Activated CD4-positive, CD25-positive, alpha-beta regulatory T cell treated with anti-CD3 and anti-CD28 coated beads, Interleukin-2, amount 50 U/mL, for 24 hours (primary cell): ENCODE measurements around the gene BLACAT1.
"Not testable (repeated sequence)": the region's sequence is repeated elsewhere in the genome, so short reads cannot be mapped to it uniquely, and the experiment has no call there.

ENCODE experiments used
- ATAC-seq, 2 donors: fragments of 150-1000 bp; cut with Tn5 transposase; one replicate each; pipeline ENCODE4 v1.10.0; 2021; ENCODE audit warnings: mild to moderate bottlenecking in 1 of 2, moderate library complexity in 1 of 2

Gene BLACAT1

DNA sequence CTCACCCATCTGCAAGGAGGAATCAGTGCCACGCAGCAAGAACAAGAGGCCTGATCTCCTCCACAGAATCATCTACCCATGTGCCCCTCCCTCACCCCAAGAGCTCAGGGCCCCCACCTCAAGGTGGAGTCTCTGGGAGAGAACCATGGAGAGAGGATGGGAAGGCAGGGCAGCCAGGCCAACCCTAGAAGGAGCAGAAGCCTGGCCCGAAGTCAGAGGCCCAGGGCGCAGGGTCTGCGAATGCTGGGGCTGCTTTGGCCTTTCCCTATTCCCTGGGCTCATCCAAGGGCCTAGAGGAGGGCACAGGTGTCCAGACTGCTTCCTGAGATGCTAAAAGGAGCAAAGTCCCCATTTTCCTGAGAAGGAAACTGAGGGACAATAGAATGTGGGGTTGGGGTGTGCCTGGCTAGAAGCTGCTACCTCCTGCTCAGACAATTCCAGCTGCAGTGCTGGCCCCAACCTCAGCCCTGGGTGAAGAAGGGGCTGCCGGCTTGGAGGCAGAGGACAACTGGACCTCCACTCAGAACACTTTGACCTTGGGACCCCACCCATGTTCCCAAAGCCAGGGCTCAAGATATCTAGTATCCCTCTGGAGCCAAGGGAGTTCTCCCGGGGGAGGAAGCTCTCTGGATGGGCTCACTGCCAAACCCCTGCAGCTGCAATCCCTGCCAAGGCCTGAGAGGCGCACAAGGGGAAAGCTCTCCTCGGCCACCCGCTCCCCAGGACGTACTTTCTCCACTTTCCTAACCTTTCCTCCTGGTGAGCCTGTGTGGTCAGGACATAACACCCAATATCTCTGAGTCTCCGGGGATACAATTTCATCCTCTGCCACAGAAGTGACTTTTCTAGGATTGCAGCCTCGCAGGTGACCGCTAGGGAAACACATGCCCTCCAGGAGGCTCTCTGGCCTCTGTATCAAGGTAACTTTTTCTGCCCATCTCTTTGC lies 17.4 kb downstream of the BLACAT1 start:
- no peak for ATAC-seq

DNA sequence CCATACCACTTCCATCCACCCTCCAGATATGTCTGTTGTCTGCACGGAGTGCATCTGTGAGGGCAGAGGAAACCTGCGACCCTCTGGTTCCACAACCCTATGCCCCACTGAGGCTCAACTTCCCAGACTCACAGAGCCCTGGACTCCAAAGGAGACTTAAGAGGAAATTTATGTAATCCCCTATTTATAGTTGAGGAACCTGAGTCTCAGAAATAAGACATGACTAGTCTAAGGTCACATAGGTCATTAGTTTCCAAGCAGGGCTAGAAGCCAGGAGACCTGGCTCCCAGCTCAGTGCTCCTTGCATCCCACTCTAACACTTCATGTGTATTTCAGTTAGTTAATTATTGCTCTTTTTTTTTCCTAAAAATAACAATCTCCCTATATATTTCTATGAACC lies 18.3 kb downstream of the BLACAT1 start:
- no peak for ATAC-seq

DNA sequence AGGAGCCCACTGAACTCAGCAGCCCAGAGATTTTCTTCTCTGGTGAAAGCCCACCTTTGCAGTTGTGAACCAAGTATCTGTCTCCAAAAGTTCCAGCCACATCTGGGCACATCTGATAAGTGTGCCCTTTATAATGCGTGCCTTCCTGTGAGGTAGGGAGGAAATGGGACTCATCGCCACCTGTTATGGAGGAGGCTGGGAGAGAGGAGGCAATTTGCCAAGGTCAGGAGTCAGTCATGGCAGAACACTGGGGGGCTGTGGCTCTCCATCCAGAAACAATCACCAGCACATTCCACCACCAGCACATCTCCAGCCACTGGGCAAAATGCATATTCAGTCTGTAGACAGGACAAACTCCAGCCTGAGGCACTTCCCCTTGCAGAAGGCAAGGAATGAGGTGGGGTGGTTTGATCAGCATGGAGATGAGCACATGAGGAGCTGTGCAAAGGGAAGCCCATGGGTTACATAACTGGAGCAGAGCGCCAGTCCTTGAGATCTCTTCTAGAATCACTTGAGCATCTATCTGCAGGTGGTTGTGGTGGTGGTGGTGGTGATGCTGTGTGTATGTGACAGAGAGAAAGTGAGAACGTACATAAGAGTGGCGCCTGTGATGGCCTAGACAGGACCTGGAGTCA lies 19.0 kb downstream of the BLACAT1 start:
- ATAC-seq = no peak

DNA sequence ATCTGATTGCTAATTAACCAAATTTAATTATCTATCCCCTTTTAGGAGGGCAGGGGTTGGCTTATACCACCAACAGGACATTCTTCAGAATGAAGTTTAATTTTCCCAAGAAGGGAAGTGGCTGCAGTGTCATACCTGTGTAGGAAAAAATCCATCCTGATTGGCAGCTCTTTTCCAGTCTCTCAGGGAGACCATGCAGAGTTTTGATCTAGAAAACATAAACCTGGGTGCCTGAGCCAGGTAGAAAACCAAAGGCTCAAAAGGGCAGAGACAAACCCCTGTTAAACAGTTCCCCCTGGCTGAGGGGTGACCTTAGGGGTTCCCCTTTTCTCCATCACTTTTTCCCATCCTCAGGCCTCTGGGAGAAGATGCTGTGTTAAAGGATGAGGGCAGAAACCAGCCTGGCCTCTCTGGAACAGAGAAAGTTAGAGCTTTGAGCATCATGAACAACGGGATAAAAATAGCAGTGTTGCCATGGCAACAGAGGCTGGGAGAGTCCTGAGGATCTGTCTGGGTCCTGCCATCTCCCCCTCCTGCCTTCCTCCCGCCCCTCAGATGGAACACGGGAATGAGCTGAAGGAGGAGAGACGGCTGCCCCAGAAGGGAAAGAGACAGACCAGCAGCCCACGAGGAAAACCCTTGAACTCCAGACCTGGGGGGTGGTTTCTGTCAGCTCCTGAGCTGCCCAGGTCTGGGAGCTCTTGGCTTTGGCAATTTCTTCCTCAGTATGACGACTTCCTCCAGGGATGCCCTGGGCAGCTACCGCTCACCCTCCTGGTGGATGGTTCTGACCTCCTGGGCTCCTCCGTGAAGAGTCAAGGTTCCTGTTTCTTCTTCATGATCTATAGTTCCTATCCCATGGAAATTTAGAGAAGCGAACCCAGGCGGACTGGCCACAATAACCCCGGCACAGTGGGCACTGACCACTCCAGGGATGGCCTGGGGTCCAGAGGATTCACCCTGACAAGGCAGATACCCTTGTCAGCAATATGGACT lies 20.0 kb downstream of the BLACAT1 start:
- ATAC-seq = no peak

DNA sequence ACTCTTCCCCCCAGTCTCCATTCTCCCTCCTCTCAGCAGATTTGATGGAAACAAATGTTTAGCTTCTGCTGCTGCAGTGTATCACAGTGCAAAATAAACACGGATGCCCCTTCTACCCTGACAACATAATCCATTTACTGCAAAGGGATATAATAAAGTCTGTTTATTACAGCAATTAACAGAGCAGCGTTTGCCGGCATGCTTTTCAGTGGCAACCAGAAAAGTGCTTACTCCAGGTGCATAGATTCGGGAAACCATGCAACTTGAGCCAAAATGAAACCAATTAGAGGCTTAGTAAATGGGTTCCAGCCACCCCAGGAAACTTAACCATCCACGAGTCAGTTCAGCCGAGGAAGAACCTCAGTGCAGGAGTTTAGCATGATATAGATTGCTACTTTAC lies 21.1 kb downstream of the BLACAT1 start:
- no peak for ATAC-seq

DNA sequence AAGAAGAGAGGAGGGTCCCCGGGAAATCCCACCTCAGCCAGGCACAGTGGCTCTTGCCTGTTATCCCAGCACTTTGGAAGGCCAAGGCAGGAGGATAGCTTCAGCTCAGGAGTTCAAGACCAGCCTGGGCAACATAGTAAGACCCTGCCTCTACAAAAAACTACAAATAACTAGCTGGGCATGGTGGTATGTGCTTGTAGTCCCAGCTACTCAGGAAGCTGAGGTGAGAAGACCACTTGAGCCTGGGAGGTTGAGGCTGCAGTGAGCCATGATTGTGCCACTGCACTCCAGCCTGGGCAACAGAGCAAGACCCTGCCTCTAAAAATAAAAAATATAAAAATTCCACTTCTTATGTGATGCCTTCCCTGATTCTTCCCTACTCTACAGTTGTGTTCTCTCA lies 23.2 kb downstream of the BLACAT1 start:
- ATAC-seq = not testable (repeated sequence)

DNA sequence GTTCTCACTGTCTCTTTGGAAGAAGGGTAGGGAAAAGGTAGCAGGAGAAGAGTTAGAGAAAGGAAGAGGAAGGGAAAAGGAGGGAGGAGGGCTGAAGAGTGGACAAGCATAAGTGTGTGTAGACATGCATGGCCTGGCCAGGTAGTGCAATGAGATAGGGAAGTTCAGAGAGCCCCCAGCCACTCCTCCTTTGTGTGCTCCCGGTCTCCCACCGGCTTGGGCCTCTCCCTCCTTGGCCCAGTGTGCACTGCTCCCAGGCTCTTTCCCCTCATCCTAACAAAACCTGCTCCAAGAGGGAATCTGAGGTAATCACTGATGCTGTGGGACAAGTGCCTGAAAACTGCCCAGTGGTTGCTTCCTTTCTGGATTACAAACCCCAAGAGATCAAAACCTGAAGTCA lies 23.7 kb downstream of the BLACAT1 start:
- no peak for ATAC-seq

DNA sequence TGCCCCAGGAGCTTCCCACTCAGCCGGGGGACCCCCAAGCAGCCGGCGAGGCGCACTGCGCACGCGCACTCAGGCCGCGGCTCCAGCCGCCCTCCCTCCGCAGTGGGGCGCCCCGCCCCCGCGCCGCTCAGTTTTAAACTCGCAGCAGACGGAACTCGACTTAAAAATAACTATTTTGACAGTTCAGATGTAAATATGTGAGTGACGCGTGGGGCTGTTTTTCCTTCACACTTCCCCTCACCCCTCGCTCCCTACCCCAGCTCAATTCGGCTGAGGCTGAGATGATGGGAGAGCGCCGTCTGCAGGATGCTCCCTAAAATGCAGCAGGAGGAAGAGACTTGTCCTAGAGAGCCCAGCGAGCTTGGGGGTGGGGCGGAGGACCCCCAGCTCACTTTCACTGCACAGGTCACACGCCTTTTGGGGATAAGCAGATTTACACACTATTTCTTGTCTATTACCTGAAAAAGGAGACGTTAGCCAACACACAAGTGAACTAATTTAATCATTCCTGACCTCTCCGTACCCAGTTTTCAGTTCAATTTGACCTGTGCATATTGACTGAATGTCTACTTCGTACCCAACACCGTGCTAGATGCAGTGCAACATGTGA lies 25.0 kb downstream of the BLACAT1 start:
- ATAC-seq = peak in 1 of 2 donors; percentile 53

DNA sequence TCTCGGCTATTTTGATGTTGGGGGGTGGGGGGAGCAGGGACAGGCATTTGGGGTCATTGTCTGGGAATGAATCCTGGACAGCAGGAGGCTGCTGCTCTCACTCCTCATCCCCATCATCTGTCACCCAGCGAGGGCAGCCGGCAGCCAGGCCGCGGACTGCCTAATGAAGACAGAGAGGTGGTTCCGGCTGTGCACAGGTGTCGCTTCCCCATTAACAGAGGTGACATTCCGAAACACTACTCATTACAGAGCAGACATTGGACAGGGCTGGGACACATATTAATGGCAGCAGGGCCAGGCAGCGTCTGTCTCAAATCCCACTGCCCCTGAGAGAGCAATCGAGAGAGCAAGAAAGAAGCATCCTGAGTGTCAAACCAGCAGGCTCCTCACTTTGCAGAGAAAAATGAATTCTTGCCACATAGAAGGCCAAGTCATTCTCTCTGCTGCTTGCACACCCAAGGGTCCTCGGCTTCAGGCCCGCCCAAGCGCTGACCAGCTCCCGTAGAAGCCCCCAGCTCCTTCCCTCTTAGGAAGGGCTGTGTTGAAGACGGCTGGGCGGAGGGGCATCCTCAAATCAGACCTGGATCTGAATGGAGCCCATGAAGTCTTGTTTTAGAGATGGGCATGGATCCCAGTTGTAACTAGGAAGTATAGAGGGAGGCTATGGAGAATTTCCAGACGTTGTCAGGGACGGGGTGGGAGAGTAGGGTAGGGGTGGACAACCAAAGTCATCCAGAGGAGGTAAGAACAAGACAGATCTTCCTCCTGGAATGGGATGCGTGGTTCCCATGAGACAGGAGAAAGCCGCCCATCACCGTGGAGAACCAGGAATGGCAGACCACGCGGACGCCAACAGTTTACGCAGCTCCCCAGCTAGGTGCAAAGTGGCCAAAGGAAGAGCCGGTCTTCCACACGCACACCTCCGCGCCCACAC lies 25.8 kb downstream of the BLACAT1 start:
- no peak for ATAC-seq

DNA sequence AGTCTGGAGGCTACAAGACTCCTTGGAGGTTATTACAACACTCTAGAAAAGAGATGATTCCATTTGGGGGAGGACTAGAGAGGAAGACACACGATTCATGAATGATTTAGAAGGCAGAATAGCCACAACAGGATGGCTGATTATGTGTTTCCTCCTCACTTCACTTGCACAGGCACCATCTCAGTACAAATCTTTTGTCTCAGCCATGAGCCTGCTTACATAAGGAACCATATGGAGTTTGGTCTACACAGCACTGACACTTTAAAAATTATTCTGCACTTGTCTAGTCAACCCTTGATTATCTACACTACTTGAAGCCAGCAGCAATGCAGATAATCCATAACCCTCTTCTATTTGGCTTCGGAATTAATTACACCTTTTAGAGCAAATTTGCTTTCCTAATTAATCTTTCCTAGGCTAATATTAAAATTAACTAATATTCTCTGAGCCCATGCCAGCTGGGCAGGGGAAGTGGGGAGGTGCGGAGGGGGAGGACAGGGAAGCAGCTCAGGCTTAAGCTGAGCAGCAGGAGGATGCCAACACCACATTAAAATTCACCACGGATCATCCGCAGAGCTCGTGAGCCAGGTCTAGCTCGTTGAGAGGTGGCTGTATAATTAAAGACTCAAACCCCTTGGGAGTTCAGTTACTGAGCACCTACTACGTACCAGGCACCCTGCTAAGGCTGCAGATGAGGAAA lies 30.8 kb downstream of the BLACAT1 start:
- ATAC-seq = no peak

DNA sequence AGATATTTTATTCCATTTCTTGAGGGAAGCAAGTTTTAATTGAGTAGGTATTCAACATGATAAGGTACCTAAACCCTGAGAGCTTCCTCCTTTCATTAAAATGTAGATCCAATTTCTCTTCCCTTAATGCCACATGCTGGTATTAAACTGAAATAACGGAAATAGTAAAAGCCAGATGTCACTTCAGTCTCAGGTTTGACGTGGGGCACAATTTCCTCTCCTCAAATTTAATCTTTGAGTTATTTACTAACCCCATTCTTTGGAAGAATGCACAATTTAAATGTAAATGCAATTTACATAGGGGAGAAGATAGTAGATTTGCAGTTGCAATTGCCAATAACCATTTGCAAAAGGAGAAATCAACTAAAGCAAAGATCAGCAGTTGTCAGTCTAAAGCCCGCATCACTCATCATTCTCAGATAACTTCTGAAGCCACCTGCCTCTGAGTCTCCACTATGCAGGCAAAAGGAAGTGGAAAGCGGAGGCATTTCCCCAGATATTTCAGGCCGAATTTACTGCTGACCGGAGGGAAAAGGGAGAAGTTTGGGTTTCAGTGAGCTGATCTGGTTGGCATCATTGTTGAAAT lies 31.9 kb downstream of the BLACAT1 start:
- no peak for ATAC-seq

DNA sequence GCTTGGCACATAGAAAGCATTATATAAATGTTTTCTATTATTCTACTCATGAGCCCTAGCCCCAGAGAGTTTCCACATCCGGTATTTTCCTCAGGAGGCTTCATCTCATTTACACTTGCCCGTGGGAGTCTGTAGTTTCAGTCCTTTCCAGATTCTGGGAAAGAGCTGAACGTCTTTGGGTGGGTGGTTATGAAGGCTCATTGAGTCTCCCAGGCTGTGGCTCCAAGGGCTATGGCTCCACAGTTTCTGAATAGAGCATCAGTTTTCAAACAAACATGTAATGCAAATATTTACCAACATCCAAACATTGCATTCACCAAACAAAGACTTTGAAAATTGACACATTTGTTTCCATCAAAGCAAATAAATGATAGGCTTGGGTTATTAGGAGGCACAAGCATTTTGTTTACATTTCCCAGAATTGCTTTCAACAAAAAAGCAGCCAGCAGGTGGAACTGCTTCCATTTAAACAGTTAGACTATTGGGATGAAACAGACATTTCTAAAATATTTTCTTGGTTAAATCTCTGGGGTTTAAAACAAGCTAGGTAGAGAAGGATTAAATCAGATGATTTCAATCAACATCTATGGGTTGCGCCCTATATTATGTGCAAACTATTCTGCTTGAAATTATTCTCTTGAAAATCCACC lies 32.7 kb downstream of the BLACAT1 start:
- ATAC-seq = no peak

DNA sequence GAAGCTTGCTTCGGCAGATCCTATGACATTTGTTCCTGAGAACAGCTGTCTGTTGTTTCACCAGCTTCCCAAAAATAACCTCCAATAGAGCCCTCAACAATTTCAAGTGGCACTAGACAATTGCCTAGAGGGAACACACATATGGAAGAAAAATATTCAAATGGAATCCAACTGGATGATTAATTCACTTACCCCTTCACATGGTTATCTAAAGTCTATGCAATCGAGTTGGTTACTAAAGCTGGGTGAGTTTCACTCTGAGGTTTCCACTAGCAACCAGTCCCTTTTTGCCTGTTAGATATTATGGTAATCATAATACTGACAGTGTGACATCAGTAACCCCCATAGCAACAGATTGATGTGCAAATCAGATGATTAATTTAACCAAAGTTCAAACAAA lies 34.0 kb downstream of the BLACAT1 start, which contains the start of gene LEMD1:
Gene LEMD1, minus strand, starts transcription at position 259 of the 400 bp plus-strand sequence. CDS start 1,520 bp downstream, outside the sequence.
- ATAC-seq = no peak

DNA sequence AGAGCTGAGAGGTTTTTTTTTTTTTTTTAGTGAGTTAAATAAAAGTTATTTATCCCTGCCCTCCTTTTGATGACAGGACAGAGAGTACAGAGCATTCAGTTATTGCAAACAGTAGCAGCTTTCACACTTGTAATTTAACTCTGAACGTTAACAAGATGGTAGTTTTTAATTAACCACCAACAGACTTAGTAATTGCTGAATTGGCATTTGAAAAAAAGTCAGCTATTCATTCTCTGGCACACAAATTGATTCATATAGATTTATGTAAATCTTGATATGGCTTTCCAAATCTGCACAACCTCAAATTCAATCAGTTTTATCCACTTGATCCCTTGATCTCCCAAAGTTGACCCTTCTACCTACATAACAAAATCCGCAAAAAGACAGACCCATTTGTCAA lies 34.9 kb downstream of the BLACAT1 start:
- ATAC-seq = no peak

DNA sequence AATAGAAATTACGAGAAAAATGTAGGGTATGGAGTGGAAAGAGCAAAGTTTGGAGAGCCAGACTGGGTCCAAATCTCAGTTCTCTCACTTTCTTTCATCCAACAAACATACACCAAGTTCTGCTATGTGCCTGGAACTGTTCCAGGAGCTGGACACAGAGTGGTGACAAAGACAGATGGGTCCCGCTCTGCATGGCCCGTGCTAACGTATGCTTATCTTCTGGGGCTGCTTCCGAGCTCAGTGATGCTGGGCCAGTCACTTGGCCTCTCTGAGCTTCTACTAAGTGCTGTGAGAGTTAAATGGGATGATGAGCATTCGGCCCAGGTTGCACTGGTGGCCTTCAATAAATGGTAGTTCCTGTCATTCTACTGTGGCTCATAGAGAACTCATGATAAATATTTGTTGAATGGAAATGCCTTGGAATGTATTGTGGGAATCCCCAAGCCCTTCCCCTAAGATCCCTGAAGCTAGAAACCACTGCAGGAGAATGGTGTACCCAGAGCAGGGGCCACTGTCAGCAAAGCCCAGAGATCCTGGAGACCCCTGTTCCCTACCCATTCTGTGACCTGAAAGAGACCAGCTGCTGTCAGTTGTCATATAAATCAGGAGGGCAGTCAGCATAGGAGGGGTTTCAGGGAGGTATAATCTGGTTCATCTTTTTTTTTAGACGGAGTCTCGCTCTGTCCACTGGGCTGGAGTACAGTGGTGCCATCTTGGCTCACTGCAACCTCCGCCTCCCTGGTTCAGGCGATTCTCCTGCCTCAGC lies 37.8 kb downstream of the BLACAT1 start:
- no peak for ATAC-seq

DNA sequence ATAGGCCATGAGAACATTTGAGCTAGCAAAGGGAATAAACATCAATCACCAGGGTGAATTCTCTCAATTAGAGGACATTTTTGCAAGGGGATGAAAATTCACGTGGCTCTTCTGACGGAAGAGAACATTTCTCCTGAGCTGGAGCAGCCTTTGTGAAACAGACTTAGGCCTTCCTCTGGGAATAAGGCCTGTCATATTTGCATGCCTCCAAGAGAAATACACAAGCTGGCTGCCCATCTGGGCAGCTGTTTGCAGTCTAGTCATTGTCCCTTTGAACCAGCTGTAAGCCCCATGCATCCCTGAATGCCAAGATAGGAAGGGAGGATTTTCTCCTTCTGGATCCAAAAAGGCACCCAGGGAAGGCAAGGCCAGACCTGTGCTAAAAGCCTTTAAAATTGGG lies 39.5 kb downstream of the BLACAT1 start:
- ATAC-seq = no peak

DNA sequence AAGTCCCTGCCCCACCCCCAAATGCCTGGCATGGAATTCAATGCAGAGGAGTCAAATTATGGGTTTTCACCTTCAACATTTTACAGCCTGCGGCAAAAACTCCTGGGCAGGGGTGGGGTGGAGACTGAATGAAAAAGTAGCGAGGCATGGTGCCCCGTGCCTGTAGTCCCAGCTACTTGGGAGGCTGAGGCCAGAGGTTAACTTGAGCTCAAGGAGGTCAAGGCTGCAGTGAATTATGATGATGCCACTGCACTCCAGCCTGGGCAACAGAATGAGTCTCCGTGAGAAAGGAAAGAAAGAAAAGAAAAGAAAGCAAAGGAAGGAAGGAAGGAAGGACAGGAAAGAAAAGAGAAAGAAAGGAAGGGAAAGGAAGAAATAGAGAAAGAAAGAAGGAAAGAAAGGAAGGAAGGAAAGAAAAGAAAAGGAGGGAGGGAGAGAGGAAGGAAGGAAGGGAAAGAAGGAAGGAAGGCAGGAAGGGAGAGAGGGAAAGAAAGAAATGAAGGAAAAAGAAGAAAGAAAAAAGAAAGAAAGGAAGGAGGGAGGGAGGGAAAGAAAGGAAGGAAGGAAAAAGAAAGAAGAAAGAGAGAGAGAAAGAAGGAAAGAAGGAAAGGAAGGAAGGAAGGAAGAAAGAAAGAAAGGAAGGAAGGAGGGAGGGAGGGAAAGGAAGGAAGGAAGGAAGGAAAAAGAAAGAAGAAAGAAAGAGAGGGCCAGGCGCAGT lies 45.1 kb downstream of the BLACAT1 start:
- no peak for ATAC-seq

DNA sequence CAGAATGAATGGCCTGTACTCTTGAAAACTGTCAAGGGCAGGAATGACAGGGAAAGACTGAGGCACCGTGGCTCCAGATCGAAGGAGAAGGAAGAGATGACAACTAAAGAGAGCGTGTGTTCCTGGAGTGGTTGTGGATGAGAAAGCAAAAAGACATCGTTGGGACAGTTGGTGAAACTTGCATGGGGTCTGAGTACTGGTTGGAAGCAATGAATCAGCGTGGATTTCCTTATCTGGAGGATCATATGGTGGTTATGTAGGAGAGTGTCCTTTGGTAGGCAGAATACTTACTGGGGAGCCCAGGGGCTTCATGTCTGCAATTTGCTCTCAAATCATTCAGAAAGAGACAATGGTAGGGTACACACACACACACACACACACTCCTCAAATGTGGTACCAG lies 47.9 kb downstream of the BLACAT1 start:
- no peak for ATAC-seq
